Measurements from ENCODE around the gene MAP3K5.

GRCh38 chr6:136801581-136801980 is 9.3 kb upstream of the MAP3K5 start:
- TF ChIP-seq CTCF (IDR thresholded peaks at IDR 0.05; ENCODE audit: insufficient read depth, low read length, poor library complexity, severe bottlenecking) (no peak), EZH2phosphoT487 (conservative IDR thresholded peaks at IDR 0.05; ENCODE audit: low read length) (no peak)
